NCI-H524 (cell line): Measurements from ENCODE around the gene MED9.

Experiments used
- DNase-seq, 2 experiments: peaks; one replicate each; lab custom pipeline; 2025; lab: John Stamatoyannopoulos, UW

The MED9 gene

GRCh38 chr17:17491031-17491471 is 14.3 kb downstream of the MED9 start:
- DNase-seq: peak; percentile 21 to 61

GRCh38 chr17:17491546-17491988 is 14.8 kb downstream of the MED9 start:
- DNase-seq: peak; percentile 88 to 97

- DNase-seq: peak in 1 of 2 experiments; percentile 46
Measured at GRCh38 chr17:17492085-17492484, 15.3 kb downstream of the MED9 start.

GRCh38 chr17:17492571-17492970 is 15.8 kb downstream of the MED9 start:
- peak in 1 of 2 experiments; percentile 39 for DNase-seq

GRCh38 chr17:17493249-17493985 is 16.6 kb downstream of the MED9 start:
- DNase-seq: peak; percentile 84 to 87

GRCh38 chr17:17493986-17494466 is 17.2 kb downstream of the MED9 start:
- no peak for DNase-seq

- peak; percentile 23 to 50 for DNase-seq
Measured at GRCh38 chr17:17494499-17494869, 17.7 kb downstream of the MED9 start.

GRCh38 chr17:17494870-17495535 is 18.2 kb downstream of the MED9 start:
- peak; percentile 26 to 63 for DNase-seq

- DNase-seq: peak in 1 of 2 experiments; percentile 63
Measured at GRCh38 chr17:17495536-17496188, 18.9 kb downstream of the MED9 start.

- peak; percentile 74 to 86 for DNase-seq
Measured at GRCh38 chr17:17496189-17497064, 19.6 kb downstream of the MED9 start, which contains the start of gene RASD1. Gene RASD1, minus strand, starts transcription at chr17:17496395. Its CDS starts 214 bp downstream, at chr17:17496181.

- no peak for DNase-seq
Measured at GRCh38 chr17:17497065-17497844, 20.5 kb downstream of the MED9 start.

- DNase-seq: no peak
Measured at GRCh38 chr17:17497845-17498520, 21.2 kb downstream of the MED9 start.

GRCh38 chr17:17498606-17499301 is 22.0 kb downstream of the MED9 start:
- DNase-seq: no peak

- DNase-seq: no peak
Measured at GRCh38 chr17:17499402-17500145, 22.8 kb downstream of the MED9 start.

GRCh38 chr17:17500999-17501605 is 24.3 kb downstream of the MED9 start:
- no peak for DNase-seq

GRCh38 chr17:17502741-17503565 is 26.2 kb downstream of the MED9 start:
- no peak for DNase-seq

- DNase-seq: peak in 1 of 2 experiments; percentile 26
Measured at GRCh38 chr17:17503566-17504130, 26.8 kb downstream of the MED9 start.
